Stimulated activated CD4-positive, alpha-beta T cell treated with anti-CD3 and anti-CD28 coated beads, Interleukin-2, amount 100 ng/mL, for 48 hours (primary cell): ENCODE data around the gene TRAF2.

Experiments
- DNase-seq, 2 donors: peaks; one replicate each; pipeline ENCODE4 v3.0.0-alpha.2; 2020

The TRAF2 gene

GRCh38 chr9:136964833-136965422 lies 78.6 kb downstream of the TRAF2 start:
- no peak for DNase-seq

GRCh38 chr9:136965771-136966484 lies 79.6 kb downstream of the TRAF2 start:
- no peak for DNase-seq

- no peak for DNase-seq
Observed at GRCh38 chr9:136968333-136969127, 82.2 kb downstream of the TRAF2 start.

GRCh38 chr9:136969150-136969549 lies 82.8 kb downstream of the TRAF2 start:
- no peak for DNase-seq

- no peak for DNase-seq
Observed at GRCh38 chr9:136969774-136970173, 83.5 kb downstream of the TRAF2 start.

- DNase-seq: no peak
Observed at GRCh38 chr9:136970361-136970760, 84.0 kb downstream of the TRAF2 start.

- DNase-seq: no peak
Observed at GRCh38 chr9:136971746-136972145, 85.4 kb downstream of the TRAF2 start.

- DNase-seq: no peak
Observed at GRCh38 chr9:136972335-136972734, 86.0 kb downstream of the TRAF2 start.

GRCh38 chr9:136972743-136973142 lies 86.4 kb downstream of the TRAF2 start:
- DNase-seq: no peak

GRCh38 chr9:136973618-136974617 lies 87.6 kb downstream of the TRAF2 start:
- DNase-seq: no peak

- DNase-seq: no peak
Observed at GRCh38 chr9:136974817-136975535, 88.7 kb downstream of the TRAF2 start.

GRCh38 chr9:136975644-136976043 lies 89.3 kb downstream of the TRAF2 start:
- DNase-seq: peak; percentile 35 to 44
